ENCODE results near the gene ITPRIP.

Gene ITPRIP

DNA sequence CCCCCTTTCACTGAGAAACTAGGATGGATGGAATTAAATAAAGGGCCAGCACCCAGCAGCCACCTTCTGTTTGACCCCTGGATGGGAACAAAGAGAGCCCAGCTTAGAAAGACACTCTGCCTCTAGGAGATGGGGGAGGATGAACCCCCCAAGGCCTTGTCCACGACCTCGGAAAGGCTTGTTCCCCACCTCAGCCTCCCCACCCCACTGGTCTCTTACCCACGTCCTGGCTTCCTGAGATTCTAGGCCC, 9.7 kb downstream of the ITPRIP start:
- TF ChIP-seq, protein P1, sequence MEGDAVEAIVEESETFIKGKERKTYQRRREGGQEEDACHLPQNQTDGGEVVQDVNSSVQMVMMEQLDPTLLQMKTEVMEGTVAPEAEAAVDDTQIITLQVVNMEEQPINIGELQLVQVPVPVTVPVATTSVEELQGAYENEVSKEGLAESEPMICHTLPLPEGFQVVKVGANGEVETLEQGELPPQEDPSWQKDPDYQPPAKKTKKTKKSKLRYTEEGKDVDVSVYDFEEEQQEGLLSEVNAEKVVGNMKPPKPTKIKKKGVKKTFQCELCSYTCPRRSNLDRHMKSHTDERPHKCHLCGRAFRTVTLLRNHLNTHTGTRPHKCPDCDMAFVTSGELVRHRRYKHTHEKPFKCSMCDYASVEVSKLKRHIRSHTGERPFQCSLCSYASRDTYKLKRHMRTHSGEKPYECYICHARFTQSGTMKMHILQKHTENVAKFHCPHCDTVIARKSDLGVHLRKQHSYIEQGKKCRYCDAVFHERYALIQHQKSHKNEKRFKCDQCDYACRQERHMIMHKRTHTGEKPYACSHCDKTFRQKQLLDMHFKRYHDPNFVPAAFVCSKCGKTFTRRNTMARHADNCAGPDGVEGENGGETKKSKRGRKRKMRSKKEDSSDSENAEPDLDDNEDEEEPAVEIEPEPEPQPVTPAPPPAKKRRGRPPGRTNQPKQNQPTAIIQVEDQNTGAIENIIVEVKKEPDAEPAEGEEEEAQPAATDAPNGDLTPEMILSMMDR (conservative IDR thresholded peaks at IDR 0.05) = no peak
- H3K27ac ChIP-seq = peak overlapping the region; percentile 94

DNA sequence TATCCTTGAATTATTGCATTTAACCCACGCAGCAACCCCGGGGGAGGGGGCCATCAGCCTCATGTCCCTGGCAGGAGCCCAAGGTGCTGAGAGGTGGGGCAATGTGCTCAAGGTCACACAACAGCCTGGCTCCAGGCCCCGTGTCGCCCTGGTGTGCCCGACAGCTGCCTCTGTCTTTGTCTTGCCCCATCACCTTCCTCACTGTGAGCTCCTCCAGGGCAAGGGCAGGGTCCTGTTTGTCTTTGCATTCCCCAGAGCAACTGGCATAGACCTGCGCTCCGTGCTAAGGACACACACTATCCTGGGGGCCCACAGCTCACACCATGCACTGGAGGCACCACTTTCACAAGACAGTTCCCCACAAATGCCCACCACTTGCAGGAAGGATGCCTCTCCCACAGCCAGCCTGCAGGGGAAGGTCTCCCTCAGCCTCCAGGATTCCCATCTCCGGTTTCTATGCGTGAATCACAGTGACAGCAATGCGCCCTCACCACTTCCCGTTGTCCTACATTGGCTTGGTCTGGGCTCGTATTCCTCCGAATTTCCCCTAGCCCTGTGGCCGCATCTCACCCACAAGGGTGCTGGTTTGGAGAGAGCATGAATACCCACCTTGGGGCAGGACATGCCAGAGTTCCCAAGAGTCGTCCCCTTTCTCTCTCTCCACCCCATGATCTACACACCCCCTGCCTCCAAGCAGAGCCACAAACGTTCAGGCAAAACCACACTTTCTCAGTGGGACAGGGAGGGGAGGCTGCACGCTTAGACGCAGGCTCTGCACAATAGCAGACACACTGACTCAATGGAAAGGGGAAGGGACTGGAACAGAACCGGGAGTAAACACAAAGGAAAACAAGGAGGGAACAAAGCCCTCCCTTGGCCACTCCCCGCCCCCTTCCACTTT, 10.3 kb downstream of the ITPRIP start:
- TF ChIP-seq, protein P1 (conservative IDR thresholded peaks at IDR 0.05) = no peak
- H3K27ac ChIP-seq = peak overlapping the region; percentile 94; the same call in 1 of the 2 replicates

DNA sequence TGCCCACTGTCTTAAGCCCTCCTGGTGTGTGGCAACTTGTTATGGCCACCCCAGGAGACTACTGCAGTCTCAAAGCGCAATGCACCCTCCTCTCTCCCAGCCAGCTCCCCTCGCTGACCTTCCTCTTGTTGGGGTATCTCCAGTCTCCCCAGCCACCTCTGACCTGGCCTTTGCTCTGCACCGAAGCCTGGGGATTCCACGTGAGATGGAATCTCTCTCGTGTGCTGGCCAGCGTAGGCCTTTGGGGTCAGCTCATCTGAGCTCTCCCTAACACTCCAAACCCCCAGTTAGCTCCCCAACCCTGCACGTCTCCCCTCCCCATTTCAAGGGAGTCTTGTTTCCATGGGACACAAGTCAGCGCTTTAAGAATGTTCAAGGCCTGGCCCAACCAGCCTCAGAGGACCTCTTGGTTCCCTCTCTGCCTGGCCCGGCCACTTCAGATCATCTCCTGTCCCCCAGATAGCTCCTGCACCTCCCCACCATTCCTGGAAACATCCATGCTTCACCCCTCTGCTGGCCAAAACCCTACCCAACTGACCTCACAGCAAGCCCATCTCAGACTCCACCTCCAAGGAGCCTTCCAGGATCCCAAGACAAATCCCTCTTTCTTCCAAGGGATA, 11.2 kb downstream of the ITPRIP start:
- H3K27ac ChIP-seq = no peak overlapping the region; the same call in 1 of the 2 replicates
- TF ChIP-seq, protein P1 (conservative IDR thresholded peaks at IDR 0.05) = no peak

DNA sequence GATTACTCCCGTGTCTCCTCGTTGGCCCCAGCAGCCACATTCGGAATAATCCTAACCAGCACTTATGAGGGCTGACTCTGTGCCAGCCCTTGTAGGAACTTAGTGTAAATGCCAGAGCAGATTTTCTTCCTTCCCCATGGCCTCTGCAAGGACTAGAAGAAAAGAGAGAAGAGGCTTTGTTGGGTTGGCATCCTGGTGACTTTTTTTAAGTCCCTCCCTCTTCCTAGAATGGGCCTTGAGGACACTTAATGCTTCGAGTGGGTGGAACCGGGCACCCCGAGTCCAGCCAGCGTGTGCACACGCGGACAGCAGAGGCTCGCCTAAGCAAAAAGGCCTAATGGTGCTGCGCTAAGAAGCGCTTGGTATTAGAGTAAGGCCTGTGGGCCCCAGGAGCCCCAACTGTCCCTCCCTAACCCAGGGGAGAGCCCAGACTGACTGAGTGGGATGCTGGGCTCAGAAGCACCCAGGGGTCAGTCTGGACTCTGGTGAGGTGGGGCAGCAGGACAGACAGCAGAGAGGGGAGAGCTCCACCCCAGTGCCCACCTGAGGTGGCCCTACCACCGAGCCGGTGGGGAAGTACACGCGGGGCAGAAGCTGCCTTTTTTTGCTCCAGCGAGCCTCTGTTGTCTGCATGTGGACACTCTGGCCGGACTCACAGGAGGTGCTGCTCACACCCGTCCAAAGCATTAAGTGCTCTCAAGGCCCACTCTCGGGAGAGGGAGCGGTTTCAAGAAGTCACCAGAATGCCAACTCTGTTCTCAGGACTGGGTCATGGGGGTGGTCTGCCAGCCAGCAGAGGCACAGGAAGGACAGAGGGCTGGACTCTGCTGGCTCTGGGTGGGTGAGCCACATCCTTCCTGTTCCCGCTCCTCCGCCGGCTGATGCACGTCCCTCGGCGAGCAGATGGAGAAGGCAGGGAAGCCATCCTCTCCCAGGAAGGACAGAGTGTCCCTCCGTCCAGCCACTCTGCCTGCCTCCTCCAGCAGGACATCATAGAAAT, 12.5 kb downstream of the ITPRIP start:
- no peak overlapping the region for H3K27ac ChIP-seq
- TF ChIP-seq, protein P1 (conservative IDR thresholded peaks at IDR 0.05) = no peak

DNA sequence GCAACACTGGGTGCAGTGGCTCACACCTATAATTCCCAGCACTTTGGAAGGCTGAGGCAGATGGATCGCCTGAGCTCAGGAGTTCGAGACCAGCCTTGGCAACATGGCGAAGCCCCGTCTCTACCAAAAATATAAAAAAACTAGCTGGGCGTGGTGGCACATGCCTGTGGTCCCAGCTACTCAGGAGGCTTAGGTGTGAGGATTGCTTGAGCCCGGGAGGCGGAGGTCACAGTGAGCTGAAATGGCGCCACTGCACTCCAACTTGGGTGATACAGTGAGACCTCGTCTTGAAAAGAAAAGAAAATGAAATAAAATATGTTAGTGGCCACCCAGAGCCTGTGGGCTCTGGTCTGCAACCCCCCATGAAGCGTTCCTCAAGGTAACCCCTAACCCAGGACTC, 13.3 kb downstream of the ITPRIP start:
- no peak overlapping the region for H3K27ac ChIP-seq
- TF ChIP-seq, protein P1 (conservative IDR thresholded peaks at IDR 0.05) = no peak

DNA sequence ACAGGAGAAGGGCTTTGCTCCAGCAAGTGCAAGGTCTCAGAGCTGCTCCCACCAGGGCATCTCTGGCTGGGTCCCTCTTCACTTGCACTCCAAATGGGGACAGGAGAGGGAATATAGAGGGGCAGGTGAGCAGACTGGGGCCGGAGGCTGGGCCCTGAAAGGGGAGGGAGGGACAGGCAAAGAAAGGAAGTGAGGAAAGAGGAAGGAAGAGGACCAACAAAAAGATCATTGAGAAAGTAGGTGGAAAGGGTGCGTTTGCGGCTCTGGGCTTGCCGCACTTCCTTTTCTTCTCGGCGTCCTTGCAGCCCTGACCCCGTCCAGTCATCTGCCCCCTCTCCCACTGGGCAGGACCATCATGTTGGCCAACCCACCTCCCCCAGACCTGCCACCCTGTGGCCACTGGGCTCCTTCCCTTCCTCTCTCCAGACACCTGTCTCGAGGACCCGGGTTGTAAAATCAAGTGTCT, 14.0 kb downstream of the ITPRIP start:
- TF ChIP-seq, protein P1 (conservative IDR thresholded peaks at IDR 0.05) = no peak
- H3K27ac ChIP-seq = no peak overlapping the region

Measured in VCaP (cell line).